IMR-90 (cell line): ENCODE data around the gene FSIP2. TPM values are rescaled to one million over a fixed set of nuclear protein-coding genes. Genes with fewer than 3 reads are reported as not detected.

ENCODE experiments used
- ATAC-seq: fragments of 200-7000 bp; cut with Tn5 transposase; 2 replicates; pipeline ENCODE4 v1.9.1; 2020; ENCODE audit warnings: low read depth, mild to moderate bottlenecking, moderate library complexity
- BruUV-seq: library from RNA; stranded (reverse); fragments of 400-500 nt; replicated peaks from 2 replicates; lab custom pipeline; 2021; lab: Mats Ljungman, UMichigan
- CTCF ChIA-PET: fragments of 300-600 bp; formaldehyde crosslinking; extraction: SDS; loops from one replicate; lab custom pipeline; 2021; ENCODE audit warnings: antibody characterized with exemption; lab: Yijun Ruan, JAX
- POLR2A ChIA-PET: fragments of 300-600 bp; sonication (Branson Sonifier 250); formaldehyde crosslinking; loops from one replicate; lab custom pipeline; 2022; ENCODE audit warnings: antibody characterized with exemption; ENCODE audit not compliant: unreplicated experiment; lab: Charles Lee
- DNase-seq: peaks from one replicate; pipeline ENCODE4 v3.0.0; 2013
- H2AFZ ChIP-seq: replicated peaks from 2 replicates; pipeline ENCODE3; 2013; ENCODE audit warnings: low read length, mild to moderate bottlenecking; ENCODE audit not compliant: poor library complexity
- H2AK5ac ChIP-seq: 2 replicates; pipeline ENCODE4 v1.6.1; 2013; ENCODE audit warnings: low read depth, low read length, inconsistent platforms
- H2AK9ac ChIP-seq: replicated peaks from 2 replicates; pipeline ENCODE3; 2013; ENCODE audit warnings: mild to moderate bottlenecking, low read depth, low read length, moderate library complexity; ENCODE audit not compliant: poor library complexity
- H2BK120ac ChIP-seq: 2 replicates; pipeline ENCODE4 v1.6.1; 2013; ENCODE audit warnings: low read depth, low read length, inconsistent platforms
- H2BK15ac ChIP-seq: 3 replicates; pipeline ENCODE4 v1.6.1; 2013; ENCODE audit warnings: low read depth, low read length, inconsistent platforms
- H2BK20ac ChIP-seq: 2 replicates; pipeline ENCODE4 v1.6.1; 2013; ENCODE audit warnings: low read depth, mild to moderate bottlenecking, inconsistent platforms, low read length, moderate library complexity
- H2BK5ac ChIP-seq: 2 replicates; pipeline ENCODE4 v1.6.1; 2013; ENCODE audit warnings: mild to moderate bottlenecking, low read depth, low read length, inconsistent platforms; ENCODE audit not compliant: poor library complexity, severe bottlenecking
- H3K14ac ChIP-seq: replicated peaks from 2 replicates; pipeline ENCODE4 v1.6.1; 2013; ENCODE audit warnings: low read depth, low read length, inconsistent platforms
- H3K18ac ChIP-seq: 2 replicates; pipeline ENCODE4 v1.6.1; 2013; ENCODE audit warnings: low read depth, low read length, control low read depth
- H3K23ac ChIP-seq: 2 replicates; pipeline ENCODE4 v1.6.1; 2013; ENCODE audit warnings: low read depth, low read length, inconsistent platforms
- H3K27ac ChIP-seq: 2 replicates; pipeline ENCODE4 v1.5.1; 2013; ENCODE audit warnings: mild to moderate bottlenecking, control low read depth, low read length; ENCODE audit not compliant: insufficient read depth
- H3K27me3 ChIP-seq: 2 replicates; pipeline ENCODE4 v1.6.1; 2013; ENCODE audit warnings: low read length; ENCODE audit not compliant: control insufficient read depth, insufficient read depth
- H3K36me3 ChIP-seq: 2 replicates; pipeline ENCODE4 v1.6.1; 2013; ENCODE audit warnings: low read length, mixed read lengths; ENCODE audit not compliant: control insufficient read depth, insufficient read depth
- H3K4ac ChIP-seq: 2 replicates; pipeline ENCODE4 v1.6.1; 2013; ENCODE audit warnings: low read depth, low read length, inconsistent platforms
- H3K4me1 ChIP-seq: 2 replicates; pipeline ENCODE4 v1.6.1; 2013; ENCODE audit warnings: low read length, mixed read lengths; ENCODE audit not compliant: control insufficient read depth, insufficient read depth
- H3K4me2 ChIP-seq: 2 replicates; pipeline ENCODE4 v1.6.1; 2013; ENCODE audit warnings: low read depth, mild to moderate bottlenecking, control low read depth, low read length, moderate library complexity
- H3K4me3 ChIP-seq: 2 replicates; pipeline ENCODE4 v1.5.1; 2013; ENCODE audit warnings: low read depth, mild to moderate bottlenecking, control low read depth, low read length, moderate library complexity; ENCODE audit not compliant: insufficient read depth
- H3K56ac ChIP-seq: 2 replicates; pipeline ENCODE4 v1.6.1; 2013; ENCODE audit warnings: low read length, inconsistent platforms; ENCODE audit not compliant: insufficient read depth; ENCODE audit errors: extremely low read depth
- H3K79me1 ChIP-seq, 2 experiments: 2 replicates each; pipeline ENCODE4 v1.6.1; 2013; ENCODE audit warnings: low read length in 2 of 2, inconsistent platforms in 1 of 2, low read depth in 1 of 2
- H3K9ac ChIP-seq: 2 replicates; pipeline ENCODE4 v1.6.1; 2013; ENCODE audit warnings: low read depth, low read length, control low read depth
- H3K9me1 ChIP-seq: 2 replicates; pipeline ENCODE4 v1.6.1; 2013; ENCODE audit warnings: low read length, inconsistent platforms; ENCODE audit not compliant: insufficient read depth
- H3K9me3 ChIP-seq: 2 replicates; pipeline ENCODE4 v1.6.1; 2013; ENCODE audit warnings: low read length; ENCODE audit not compliant: control insufficient read depth, insufficient read depth
- H4K20me1 ChIP-seq: 2 replicates; pipeline ENCODE4 v1.6.1; 2013; ENCODE audit warnings: low read length, inconsistent platforms; ENCODE audit not compliant: insufficient read depth
- H4K5ac ChIP-seq: 2 replicates; pipeline ENCODE4 v1.6.1; 2013; ENCODE audit warnings: mild to moderate bottlenecking, low read depth, low read length, control low read depth
- H4K8ac ChIP-seq, 2 experiments: 2 replicates each; pipeline ENCODE4 v1.6.1; 2013; ENCODE audit warnings: low read depth in 2 of 2, low read length in 2 of 2, control low read depth in 1 of 2, inconsistent platforms in 1 of 2
- H4K91ac ChIP-seq: 2 replicates; pipeline ENCODE4 v1.6.1; 2013; ENCODE audit warnings: low read depth, low read length, inconsistent platforms; ENCODE audit not compliant: insufficient read depth
- BHLHE40 ChIP-seq: fragments of 150-350 bp; IDR thresholded peaks from 2 replicates; pipeline ENCODE4 v1.6.1; 2016; ENCODE audit warnings: mild to moderate bottlenecking, low read depth, low read length
- CEBPB ChIP-seq: IDR thresholded peaks from 2 replicates; pipeline ENCODE4 v1.6.1; 2012; ENCODE audit warnings: low read depth, low read length, improper control_type of control experiment
- CHD1 ChIP-seq: IDR thresholded peaks from 2 replicates; pipeline ENCODE4 v1.6.1; 2012; ENCODE audit warnings: low read depth, low read length, improper control_type of control experiment
- CTCF ChIP-seq: conservative IDR thresholded peaks from 2 replicates; pipeline ENCODE4 v1.5.1; 2012; ENCODE audit warnings: mild to moderate bottlenecking, low read depth, low read length, improper control_type of control experiment
- ELK1 ChIP-seq: fragments of 150-350 bp; IDR thresholded peaks from 2 replicates; pipeline ENCODE4 v1.6.1; 2016; ENCODE audit warnings: low read depth, mild to moderate bottlenecking, low read length, moderate library complexity, borderline replicate concordance
- FOS ChIP-seq: fragments of 150-350 bp; IDR thresholded peaks from 2 replicates; pipeline ENCODE4 v1.6.1; 2016; ENCODE audit warnings: low read depth, low read length
- MAFK ChIP-seq: IDR thresholded peaks from 2 replicates; pipeline ENCODE4 v1.6.1; 2012; ENCODE audit warnings: low read depth, low read length, improper control_type of control experiment
- MAZ ChIP-seq: IDR thresholded peaks from 2 replicates; pipeline ENCODE4 v1.6.1; 2012; ENCODE audit warnings: low read depth, mild to moderate bottlenecking, low read length, improper control_type of control experiment, moderate library complexity, borderline replicate concordance
- MXI1 ChIP-seq: IDR thresholded peaks from 2 replicates; pipeline ENCODE4 v1.6.1; 2012; ENCODE audit warnings: low read depth, mild to moderate bottlenecking, low read length, moderate library complexity, borderline replicate concordance
- NFE2L2 ChIP-seq: fragments of 150-350 bp; IDR thresholded peaks from 2 replicates; pipeline ENCODE4 v1.6.1; 2016; ENCODE audit warnings: low read depth, mild to moderate bottlenecking, low read length
- POLR2A ChIP-seq: IDR thresholded peaks from 2 replicates; pipeline ENCODE4 v1.6.1; 2012; ENCODE audit warnings: mild to moderate bottlenecking, low read depth, low read length
- RAD21 ChIP-seq: IDR thresholded peaks from 2 replicates; pipeline ENCODE4 v1.6.1; 2012; ENCODE audit warnings: low read length, improper control_type of control experiment
- RCOR1 ChIP-seq: IDR thresholded peaks from 2 replicates; pipeline ENCODE4 v1.6.1; 2012; ENCODE audit warnings: mild to moderate bottlenecking, low read length, improper control_type of control experiment; ENCODE audit not compliant: insufficient replicate concordance
- RFX5 ChIP-seq: IDR thresholded peaks from 2 replicates; pipeline ENCODE4 v1.8.0; 2012; ENCODE audit warnings: low read depth, mild to moderate bottlenecking, low read length, moderate library complexity
- SMC3 ChIP-seq: fragments of 150-350 bp; IDR thresholded peaks from 2 replicates; pipeline ENCODE4 v1.6.1; 2016; ENCODE audit warnings: low read depth, mild to moderate bottlenecking, antibody characterized with exemption, low read length, moderate library complexity
- USF2 ChIP-seq: fragments of 150-350 bp; IDR thresholded peaks from 2 replicates; pipeline ENCODE4 v1.6.1; 2017; ENCODE audit warnings: mild to moderate bottlenecking, antibody characterized with exemption, low read length, low read depth
- WGBS, 2 experiments: methylation state at CpG; one replicate each; pipeline versions ENCODE4 v1.1.5 to v1.1.7; 2013; ENCODE audit warnings: missing lambda C conversion rate in 2 of 2; ENCODE audit not compliant: insufficient read length in 1 of 2; ENCODE audit errors: extremely low coverage in 2 of 2; 5-methylcytosine and 5-hydroxymethylcytosine counted together
- dilution Hi-C: fragments of 300-500 bp; cut with HindIII; formaldehyde crosslinking; loops from one replicate; pipeline ENCODE4 v1.14.3; 2018; ENCODE audit warnings: low sequenced_read_pairs; ENCODE audit not compliant: unreplicated experiment
- in situ Hi-C: fragments of 300-500 bp; cut with MboI; formaldehyde crosslinking; loops from 3 replicates; pipeline ENCODE4 v1.14.3; 2019; ENCODE audit warnings: low sequenced_read_pairs, inconsistent platforms, mixed read lengths
- intact Hi-C: fragments of 100-400 bp; cut with micrococcal nuclease; formaldehyde crosslinking; loops from 2 replicates; pipeline ENCODE4 v1.10.0; 2022
- polyA plus RNA-seq, 3 experiments: library from polyadenylated mRNA; depleted of rRNA; stranded (reverse); fragments of >200 nt; gene quantifications; 2 replicates each; pipeline ENCODE4 v1.2.3, GENCODE V29; 2012; ENCODE audit warnings: low replicate concordance in 1 of 3
- total RNA-seq: library from RNA; depleted of rRNA; stranded (reverse); fragments of >200 nt; gene quantifications from 2 replicates; pipeline ENCODE4 v1.2.3, GENCODE V29; 2012

FSIP2 gene
- total and polyA plus RNA-seq, 2 of the 4 experiments (the other 2 are of a cell fraction), result under 0.01 to 0.02 TPM

GRCh38 chr2:185835974-185836373 is 97.4 kb downstream of the FSIP2 start:
- intact Hi-C loops (no loop called here), dilution Hi-C loops (no loop called here), in situ Hi-C loops (no loop called here)
- no peak overlapping the region for H3K4me3 ChIP-seq
- H3K27ac ChIP-seq, result no peak overlapping the region
- no peak overlapping the region for H3K14ac ChIP-seq
- no peak overlapping the region for H2AK9ac ChIP-seq
- ChIA-PET POLR2A (no interaction called here), CTCF (no interaction called here)
- H3K9ac ChIP-seq, result no peak overlapping the region
- H2BK120ac ChIP-seq, result no peak overlapping the region
- H3K9me1 ChIP-seq, result no peaks in the 10 kb centered on the region
- TF ChIP-seq ELK1 (no peak), BHLHE40 (no peak), NFE2L2 (no peak), CEBPB (no peak), CTCF (no peak), MAZ (no peak), USF2 (no peak), MAFK (no peak), SMC3 (no peak), POLR2A (no peak), MXI1 (no peak), RFX5 (no peak), FOS (no peak), RAD21 (no peak), CHD1 (no peak), RCOR1 (no peak)
- ATAC-seq, result no peak
- WGBS, 2 experiments, result no CpG with 5 or more reads among the region's 8 CpGs
- no TSS peak for BruUV-seq
- no peak overlapping the region for H4K8ac ChIP-seq
- no peak overlapping the region for H3K56ac ChIP-seq
- no peaks in the 10 kb centered on the region for H3K79me1 ChIP-seq
- H3K4ac ChIP-seq, result no peak overlapping the region
- H2BK5ac ChIP-seq, result no peak overlapping the region
- no peak overlapping the region for H4K91ac ChIP-seq
- no peak overlapping the region for H3K4me2 ChIP-seq
- no peak overlapping the region for H4K5ac ChIP-seq
- H3K9me3 ChIP-seq, result peaks cover 4% of the 10 kb centered on the region; the same call in 1 of the 2 replicates
- H2AK5ac ChIP-seq, result no peak overlapping the region
- no peaks in the 10 kb centered on the region for H3K36me3 ChIP-seq
- H2AFZ ChIP-seq, result no peak overlapping the region
- no peak for DNase-seq
- H4K20me1 ChIP-seq, result no peaks in the 10 kb centered on the region
- no peaks in the 10 kb centered on the region for H3K27me3 ChIP-seq
- no peak overlapping the region for H2BK20ac ChIP-seq
- H3K18ac ChIP-seq, result no peak overlapping the region
- no peak overlapping the region for H3K23ac ChIP-seq
- H3K4me1 ChIP-seq, result no peaks in the 10 kb centered on the region
- H2BK15ac ChIP-seq, result no peak overlapping the region
